ENCODE results near the gene TTLL5. TPM values are rescaled to one million over a fixed set of nuclear protein-coding genes. Genes with fewer than 3 reads are reported as not detected.
A peak's percentile ranks its signal among the peaks of the same experiment; 100 is the strongest.

TTLL5 gene
- total and polyA plus RNA-seq, 7 donors, result 4.6 to 17.2 (median 9.1) TPM

GRCh38 chr14:75969126-75969525 is 308.1 kb downstream of the TTLL5 start:
- Histone ChIP-seq H3K27me3 (ENCODE audit: insufficient read depth in 3 of 3, low read length in 2 of 3) (no peaks in the 10 kb centered on the region), H3K27ac (no peak overlapping the region), H3K4me1 (peaks cover 12% of the 10 kb centered on the region), H3K4me3 (no peak overlapping the region), H3K9me3 (no peaks in the 10 kb centered on the region), H3K36me3 (ENCODE audit: insufficient read depth in 1 of 2, low read depth in 1 of 2) (peaks cover 0 to 74% of the 10 kb centered on the region in 2 donors)
- ATAC-seq (no peak), DNase-seq (no peak)
- TF ChIP-seq CTCF (IDR thresholded peaks at IDR 0.05), result no peak
- 63 to 79% (median 70%) methylated on average over 4 of the region's 4 CpGs for WGBS, 3 donors
- intact Hi-C loops (cut with DNase I), result no loop called here

- ATAC-seq, result peak; percentile 47 to 81 (median 62)
- Histone ChIP-seq H3K4me3 (no peak overlapping the region), H3K27me3 (ENCODE audit: insufficient read depth in 3 of 3, low read length in 2 of 3) (no peaks in the 10 kb centered on the region), H3K9me3 (no peaks in the 10 kb centered on the region), H3K4me1 (peaks cover 12% of the 10 kb centered on the region), H3K36me3 (ENCODE audit: insufficient read depth in 1 of 2, low read depth in 1 of 2) (peaks cover 0 to 66% of the 10 kb centered on the region in 2 donors), H3K27ac (no peak overlapping the region)
- no peak for DNase-seq
- WGBS, 3 donors, result 67 to 77% (median 72%) methylated on average over 8 of the region's 8 CpGs
- intact Hi-C loops (cut with DNase I), result loop anchor here in 1 of 2 donors (10.0 kb wide), 1 partner anchor 165 kb away; no protein-coding TSS in a partner anchor
- no peak for TF ChIP-seq CTCF (IDR thresholded peaks at IDR 0.05)
Observed at GRCh38 chr14:75969891-75970290, 308.8 kb downstream of the TTLL5 start.

GRCh38 chr14:75970989-75971388 is 309.9 kb downstream of the TTLL5 start:
- intact Hi-C loops (cut with DNase I), result loop anchor here in 1 of 2 donors (10.0 kb wide), 1 partner anchor 166 kb away; no protein-coding TSS in a partner anchor
- H3K27ac ChIP-seq, result no peak overlapping the region

GRCh38 chr14:75971509-75971908 is 310.5 kb downstream of the TTLL5 start:
- Histone ChIP-seq H3K9me3 (no peaks in the 10 kb centered on the region), H3K4me1 (peaks cover 12% of the 10 kb centered on the region), H3K4me3 (no peak overlapping the region), H3K36me3 (ENCODE audit: insufficient read depth in 1 of 2, low read depth in 1 of 2) (peaks cover 0 to 50% of the 10 kb centered on the region in 2 donors), H3K27ac (no peak overlapping the region), H3K27me3 (ENCODE audit: insufficient read depth in 3 of 3, low read length in 2 of 3) (no peaks in the 10 kb centered on the region)
- intact Hi-C loops (cut with DNase I), result loop anchor here in 1 of 2 donors (10.0 kb wide), 1 partner anchor 167 kb away; no protein-coding TSS in a partner anchor
- DNase-seq, result no peak
- 91 to 96% (median 94%) methylated on average over 15 of the region's 15 CpGs for WGBS, 3 donors
- no peak for TF ChIP-seq CTCF (IDR thresholded peaks at IDR 0.05)
- ATAC-seq, result peak in 1 of 4 donors; percentile 31

More at GRCh38 chr14:75970989-75971388, 309.9 kb downstream of the TTLL5 start:
- no peak for TF ChIP-seq CTCF (IDR thresholded peaks at IDR 0.05)
- Histone ChIP-seq H3K9me3 (no peaks in the 10 kb centered on the region), H3K4me1 (peaks cover 12% of the 10 kb centered on the region), H3K4me3 (no peak overlapping the region), H3K27me3 (ENCODE audit: insufficient read depth in 3 of 3, low read length in 2 of 3) (no peaks in the 10 kb centered on the region), H3K36me3 (ENCODE audit: insufficient read depth in 1 of 2, low read depth in 1 of 2) (peaks cover 0 to 55% of the 10 kb centered on the region in 2 donors)
- ATAC-seq, result no peak
- WGBS, 3 donors, result 87 to 92% (median 90%) methylated on average over 9 of the region's 9 CpGs
- DNase-seq, result no peak
